Measurements from ENCODE around the gene ALOX5. TPM values are rescaled to one million over a fixed set of nuclear protein-coding genes. Genes with fewer than 3 reads are reported as not detected.
"Not testable (repeated sequence)": the region's sequence is repeated elsewhere in the genome, so short reads cannot be mapped to it uniquely, and the experiment has no call there.

The ALOX5 gene
- total RNA-seq, 1 experiment from 2014 or later = not detected

- Histone ChIP-seq H3K27me3 (replicated peaks; ENCODE audit: insufficient read depth, low read depth, low read length, poor library complexity) (no peaks in the 10 kb centered on the region), H3K36me3 (ENCODE audit: insufficient read depth, low read length, poor library complexity, severe bottlenecking) (no peaks in the 10 kb centered on the region), H3K4me1 (ENCODE audit: insufficient read depth, low read length, poor library complexity, severe bottlenecking) (no peaks in the 10 kb centered on the region), H3K9me3 (ENCODE audit: low read depth, low read length, poor library complexity, severe bottlenecking) (no peaks in the 10 kb centered on the region), H3K27ac (ENCODE audit: low read depth, low read length, poor library complexity, severe bottlenecking) (no peak overlapping the region), H3K4me3 (ENCODE audit: low read depth, low read length, poor library complexity, severe bottlenecking) (no peak overlapping the region)
- DNase-seq (ENCODE audit: low spot score) = no peak
- intact Hi-C loops (cut with micrococcal nuclease; ENCODE audit: unreplicated experiment) = no loop called here
- no TSS peak for BruUV-seq (replicated peaks)
- ChIA-PET CTCF (no interaction called here), POLR2A (ENCODE audit: low non-redundant PET) (no interaction called here)
- TF ChIP-seq CTCF (conservative IDR thresholded peaks at IDR 0.05; ENCODE audit: low read depth, low read length) (no peak), EZH2 (IDR thresholded peaks at IDR 0.05; ENCODE audit: borderline replicate concordance, low read depth, low read length, poor library complexity, severe bottlenecking) (no peak)
Observed at GRCh38 chr10:45383682-45384330, 9.8 kb downstream of the ALOX5 start.

- CTCF ChIA-PET = no interaction called here
- no peak overlapping the region for H3K4me3 ChIP-seq (ENCODE audit: low read depth, low read length, poor library complexity, severe bottlenecking)
- H3K4me1 ChIP-seq (ENCODE audit: insufficient read depth, low read length, poor library complexity, severe bottlenecking) = no peaks in the 10 kb centered on the region
- no peaks in the 10 kb centered on the region for H3K36me3 ChIP-seq (ENCODE audit: insufficient read depth, low read length, poor library complexity, severe bottlenecking)
- no peak for DNase-seq (ENCODE audit: low spot score)
- no TSS peak for BruUV-seq (replicated peaks)
- H3K27ac ChIP-seq (ENCODE audit: low read depth, low read length, poor library complexity, severe bottlenecking) = no peak overlapping the region
- no peaks in the 10 kb centered on the region for H3K27me3 ChIP-seq (replicated peaks; ENCODE audit: insufficient read depth, low read depth, low read length, poor library complexity)
- POLR2A ChIA-PET (ENCODE audit: low non-redundant PET) = no interaction called here
- intact Hi-C loops (cut with micrococcal nuclease; ENCODE audit: unreplicated experiment) = no loop called here
- H3K9me3 ChIP-seq (ENCODE audit: low read depth, low read length, poor library complexity, severe bottlenecking) = no peaks in the 10 kb centered on the region
- TF ChIP-seq CTCF (conservative IDR thresholded peaks at IDR 0.05; ENCODE audit: low read depth, low read length) (no peak), EZH2 (IDR thresholded peaks at IDR 0.05; ENCODE audit: borderline replicate concordance, low read depth, low read length, poor library complexity, severe bottlenecking) (no peak)
Observed at GRCh38 chr10:45386657-45387056, 12.6 kb downstream of the ALOX5 start.

- no peak overlapping the region for H3K4me3 ChIP-seq (ENCODE audit: low read depth, low read length, poor library complexity, severe bottlenecking)
- intact Hi-C loops (cut with micrococcal nuclease; ENCODE audit: unreplicated experiment) = no loop called here
- ChIA-PET POLR2A (ENCODE audit: low non-redundant PET) (no interaction called here), CTCF (no interaction called here)
- H3K4me1 ChIP-seq (ENCODE audit: insufficient read depth, low read length, poor library complexity, severe bottlenecking) = no peaks in the 10 kb centered on the region
- no peak for TF ChIP-seq EZH2 (IDR thresholded peaks at IDR 0.05; ENCODE audit: borderline replicate concordance, low read depth, low read length, poor library complexity, severe bottlenecking)
- TF ChIP-seq CTCF (conservative IDR thresholded peaks at IDR 0.05; ENCODE audit: low read depth, low read length) = no peak
- H3K27me3 ChIP-seq (replicated peaks; ENCODE audit: insufficient read depth, low read depth, low read length, poor library complexity) = no peaks in the 10 kb centered on the region
- no peak for DNase-seq (ENCODE audit: low spot score)
- no peak overlapping the region for H3K27ac ChIP-seq (ENCODE audit: low read depth, low read length, poor library complexity, severe bottlenecking)
- H3K9me3 ChIP-seq (ENCODE audit: low read depth, low read length, poor library complexity, severe bottlenecking) = no peaks in the 10 kb centered on the region
- H3K36me3 ChIP-seq (ENCODE audit: insufficient read depth, low read length, poor library complexity, severe bottlenecking) = no peaks in the 10 kb centered on the region
- BruUV-seq (replicated peaks) = no TSS peak
Observed at GRCh38 chr10:45387096-45387893, 13.3 kb downstream of the ALOX5 start.

GRCh38 chr10:45389671-45390070 is 15.7 kb downstream of the ALOX5 start:
- CTCF ChIA-PET; H3K4me1 ChIP-seq (ENCODE audit: insufficient read depth, low read length, poor library complexity, severe bottlenecking); H3K27ac ChIP-seq (ENCODE audit: low read depth, low read length, poor library complexity, severe bottlenecking); POLR2A ChIA-PET (ENCODE audit: low non-redundant PET); intact Hi-C loops (cut with micrococcal nuclease; ENCODE audit: unreplicated experiment); H3K9me3 ChIP-seq (ENCODE audit: low read depth, low read length, poor library complexity, severe bottlenecking); H3K4me3 ChIP-seq (ENCODE audit: low read depth, low read length, poor library complexity, severe bottlenecking); BruUV-seq (replicated peaks); H3K36me3 ChIP-seq (ENCODE audit: insufficient read depth, low read length, poor library complexity, severe bottlenecking); DNase-seq (ENCODE audit: low spot score); H3K27me3 ChIP-seq (replicated peaks; ENCODE audit: insufficient read depth, low read depth, low read length, poor library complexity): not testable (repeated sequence)

- H3K4me3 ChIP-seq (ENCODE audit: low read depth, low read length, poor library complexity, severe bottlenecking); H3K27ac ChIP-seq (ENCODE audit: low read depth, low read length, poor library complexity, severe bottlenecking); POLR2A ChIA-PET (ENCODE audit: low non-redundant PET); H3K4me1 ChIP-seq (ENCODE audit: insufficient read depth, low read length, poor library complexity, severe bottlenecking); CTCF ChIA-PET; H3K27me3 ChIP-seq (replicated peaks; ENCODE audit: insufficient read depth, low read depth, low read length, poor library complexity); H3K36me3 ChIP-seq (ENCODE audit: insufficient read depth, low read length, poor library complexity, severe bottlenecking); BruUV-seq (replicated peaks); intact Hi-C loops (cut with micrococcal nuclease; ENCODE audit: unreplicated experiment); H3K9me3 ChIP-seq (ENCODE audit: low read depth, low read length, poor library complexity, severe bottlenecking); DNase-seq (ENCODE audit: low spot score): not testable (repeated sequence)
Observed at GRCh38 chr10:45391636-45392035, 17.6 kb downstream of the ALOX5 start.
